AG04450 (cell line): ENCODE results near the gene NUP88. TPM values are rescaled to one million over a fixed set of nuclear protein-coding genes. Genes with fewer than 3 reads are reported as not detected.
A peak's percentile ranks its signal among the peaks of the same experiment; 100 is the strongest.

Experiments used
- CTCF ChIA-PET: fragments of 300-600, 350-600 bp; formaldehyde crosslinking; extraction: SDS; loops from one replicate; lab custom pipeline; 2022; ENCODE audit warnings: antibody characterized with exemption, inconsistent platforms; lab: Charles Lee
- POLR2A ChIA-PET: fragments of 350-600 bp; formaldehyde crosslinking; extraction: SDS; loops from one replicate; lab custom pipeline; 2021; ENCODE audit warnings: antibody characterized with exemption, inconsistent platforms; lab: Yijun Ruan, JAX
- DNase-seq: peaks from one replicate; pipeline ENCODE4 v3.0.0-alpha.2; 2011; ENCODE audit warnings: low read depth, low spot score
- H3K27ac ChIP-seq: one replicate; pipeline ENCODE4 v1.5.1; 2012; ENCODE audit warnings: low read depth, low read length, control low read depth
- H3K27me3 ChIP-seq: one replicate; pipeline ENCODE4 v1.6.0; 2012; ENCODE audit warnings: low read length; ENCODE audit not compliant: control insufficient read depth, insufficient read depth
- H3K4me3 ChIP-seq: 2 replicates; pipeline ENCODE4 v1.5.1; 2011; ENCODE audit warnings: mild to moderate bottlenecking, low read depth, low read length, control low read depth
- H3K9me3 ChIP-seq: 2 replicates; pipeline ENCODE4 v1.5.1; 2012; ENCODE audit warnings: low read length; ENCODE audit not compliant: control insufficient read depth, insufficient read depth
- polyA plus RNA-seq: library from polyadenylated mRNA; depleted of rRNA; stranded (reverse); fragments of >200 nt; gene quantifications from 2 replicates; pipeline ENCODE4 v1.2.3, GENCODE V29; 2011
- TF ChIP-seq, protein P1 (sequence below): IDR thresholded peaks from 2 replicates; pipeline ENCODE4 v1.5.1; 2011; ENCODE audit warnings: low read depth, low read length, control low read depth, inconsistent platforms

The NUP88 gene
- polyA plus RNA-seq, 1 experiment, result 74.7 TPM

DNA sequence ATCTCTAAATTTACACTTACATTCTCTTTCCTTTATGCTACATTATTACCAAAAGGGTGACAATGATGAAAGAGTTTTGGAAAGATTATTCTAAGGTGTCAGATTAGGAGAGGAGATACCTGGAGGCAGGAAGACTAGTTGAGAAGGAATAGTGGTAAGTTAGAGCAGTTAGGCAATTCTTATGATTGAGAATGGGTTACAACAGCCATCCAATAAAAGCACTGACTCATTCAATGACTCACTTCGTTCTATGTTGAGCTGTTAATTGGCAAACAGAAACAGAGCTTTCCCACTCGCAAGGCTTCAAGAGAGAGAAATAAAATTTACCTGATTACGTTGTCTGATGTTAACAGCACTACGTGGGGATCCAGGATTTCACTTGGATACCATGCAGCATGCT is 5.8 kb downstream of the NUP88 start:
- H3K27me3 ChIP-seq, result no peaks in the 10 kb centered on the region
- POLR2A ChIA-PET, result interaction anchor here (0.9 to 1.0 kb wide), 2 partner anchors 11 to 14 kb away, joined by 3 read pairs; no protein-coding TSS in a partner anchor
- no peaks in the 10 kb centered on the region for H3K9me3 ChIP-seq
- H3K27ac ChIP-seq, result peak overlapping the region; percentile 80
- CTCF ChIA-PET, result interaction anchor here (2.9 kb wide), 1 partner anchor 26 kb away, joined by 13 read pairs; the partner anchor contains the start of gene C1QBP
- TF ChIP-seq, protein P1, sequence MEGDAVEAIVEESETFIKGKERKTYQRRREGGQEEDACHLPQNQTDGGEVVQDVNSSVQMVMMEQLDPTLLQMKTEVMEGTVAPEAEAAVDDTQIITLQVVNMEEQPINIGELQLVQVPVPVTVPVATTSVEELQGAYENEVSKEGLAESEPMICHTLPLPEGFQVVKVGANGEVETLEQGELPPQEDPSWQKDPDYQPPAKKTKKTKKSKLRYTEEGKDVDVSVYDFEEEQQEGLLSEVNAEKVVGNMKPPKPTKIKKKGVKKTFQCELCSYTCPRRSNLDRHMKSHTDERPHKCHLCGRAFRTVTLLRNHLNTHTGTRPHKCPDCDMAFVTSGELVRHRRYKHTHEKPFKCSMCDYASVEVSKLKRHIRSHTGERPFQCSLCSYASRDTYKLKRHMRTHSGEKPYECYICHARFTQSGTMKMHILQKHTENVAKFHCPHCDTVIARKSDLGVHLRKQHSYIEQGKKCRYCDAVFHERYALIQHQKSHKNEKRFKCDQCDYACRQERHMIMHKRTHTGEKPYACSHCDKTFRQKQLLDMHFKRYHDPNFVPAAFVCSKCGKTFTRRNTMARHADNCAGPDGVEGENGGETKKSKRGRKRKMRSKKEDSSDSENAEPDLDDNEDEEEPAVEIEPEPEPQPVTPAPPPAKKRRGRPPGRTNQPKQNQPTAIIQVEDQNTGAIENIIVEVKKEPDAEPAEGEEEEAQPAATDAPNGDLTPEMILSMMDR, result no peak
- peak; percentile 47 for DNase-seq
- no peak overlapping the region for H3K4me3 ChIP-seq

DNA sequence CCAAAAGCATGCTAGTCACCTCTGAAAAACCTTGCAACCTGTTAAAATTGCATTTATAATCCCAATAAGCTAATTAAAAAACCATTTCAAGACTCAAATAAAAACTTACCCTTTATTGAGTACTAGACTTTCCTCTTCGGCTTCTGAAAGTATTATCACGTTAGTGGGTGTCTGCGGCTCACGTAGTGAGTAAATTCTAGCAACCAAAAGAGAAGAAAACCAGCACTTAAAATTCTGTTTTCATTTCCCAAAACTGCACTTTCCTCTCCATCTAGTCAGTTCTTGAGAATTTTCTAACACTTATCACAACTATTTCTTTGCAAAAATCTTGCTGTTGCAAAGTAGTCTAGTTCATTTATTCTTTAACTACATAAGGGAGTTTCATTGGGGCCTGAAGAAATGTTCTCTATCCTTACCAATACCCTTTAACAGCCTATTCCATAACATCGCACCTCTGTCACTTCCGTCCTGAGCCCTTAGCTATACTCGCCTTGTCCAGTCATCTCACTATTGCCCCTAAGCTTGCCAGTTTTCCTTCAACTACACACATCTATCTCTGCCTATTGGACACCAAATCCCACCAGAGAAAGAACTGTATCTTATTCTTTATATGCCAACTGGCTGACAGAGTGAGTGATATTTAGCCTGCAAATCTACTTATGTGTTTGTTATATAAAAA is 8.7 kb downstream of the NUP88 start:
- CTCF ChIA-PET, result no interaction called here
- POLR2A ChIA-PET, result no interaction called here
- H3K27me3 ChIP-seq, result no peaks in the 10 kb centered on the region
- DNase-seq, result no peak
- TF ChIP-seq, protein P1, result no peak
- H3K9me3 ChIP-seq, result no peaks in the 10 kb centered on the region
- H3K4me3 ChIP-seq, result no peak overlapping the region
- no peak overlapping the region for H3K27ac ChIP-seq

DNA sequence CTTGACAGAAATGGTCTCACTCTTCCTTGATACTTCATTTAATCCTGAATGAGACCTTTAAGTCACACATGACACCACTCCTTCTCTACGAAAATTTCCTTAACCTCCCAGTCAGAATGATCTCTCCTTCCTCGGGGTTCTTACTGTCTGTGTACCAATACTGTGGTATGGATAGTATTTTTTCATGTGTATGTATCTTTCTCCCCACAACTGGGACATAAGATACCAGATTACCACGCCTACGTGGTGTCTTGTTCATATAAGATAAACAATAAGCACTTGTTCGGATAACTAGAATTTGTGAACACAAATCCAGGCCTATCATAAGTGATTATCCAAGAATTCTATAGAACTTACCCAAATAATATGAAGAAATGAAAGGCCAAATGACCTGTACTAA is 11.3 kb downstream of the NUP88 start:
- H3K27ac ChIP-seq, result no peak overlapping the region
- ChIA-PET POLR2A (no interaction called here), CTCF (no interaction called here)
- no peak for DNase-seq
- no peak overlapping the region for H3K4me3 ChIP-seq
- no peaks in the 10 kb centered on the region for H3K9me3 ChIP-seq
- TF ChIP-seq, protein P1, result no peak
- no peaks in the 10 kb centered on the region for H3K27me3 ChIP-seq

DNA sequence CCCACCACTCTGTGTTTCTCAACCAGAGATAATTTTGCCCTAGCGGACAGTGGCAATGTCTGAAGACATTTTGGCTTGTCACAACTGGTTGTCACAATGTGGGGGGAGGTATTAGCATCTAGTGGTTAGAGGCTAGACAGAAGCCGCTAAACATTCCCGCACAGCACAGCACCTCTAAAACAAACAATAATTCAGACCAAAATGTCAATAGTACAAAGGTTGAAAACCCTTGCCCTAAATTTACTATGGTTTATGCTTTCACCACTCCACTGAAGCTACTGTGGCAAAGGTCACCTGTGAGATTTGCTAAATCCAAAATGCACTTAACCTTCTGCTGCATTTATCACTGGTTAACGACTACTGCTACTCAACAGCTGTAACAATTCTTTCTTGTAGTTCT is 14.1 kb downstream of the NUP88 start:
- TF ChIP-seq, protein P1, result no peak
- DNase-seq, result no peak
- Histone ChIP-seq H3K27me3 (no peaks in the 10 kb centered on the region), H3K4me3 (no peak overlapping the region), H3K27ac (no peak overlapping the region), H3K9me3 (no peaks in the 10 kb centered on the region)
- ChIA-PET CTCF (interaction anchor here (0.9 to 1.8 kb wide), 2 partner anchors 34 to 155 kb away, joined by 3 to 8 read pairs; partner anchors contain the start of gene C1QBP), POLR2A (no interaction called here)

DNA sequence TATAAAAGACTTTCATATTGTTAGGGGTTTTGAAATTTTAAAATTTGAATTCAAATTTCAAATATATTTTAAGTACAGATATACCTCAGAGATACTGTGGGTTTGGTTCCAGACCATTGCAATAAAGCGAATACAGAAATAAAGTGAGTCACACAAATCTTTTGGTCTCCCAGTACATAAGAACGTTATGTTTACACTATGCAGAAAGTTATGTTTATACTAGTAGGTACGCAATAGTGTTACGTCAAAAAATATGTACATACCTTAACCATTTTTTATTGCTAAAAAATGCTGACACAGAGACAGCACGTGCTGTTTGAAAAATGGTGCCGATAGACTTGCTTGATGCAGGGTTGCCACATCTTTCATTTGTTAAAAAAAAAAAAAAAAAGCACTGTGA is 19.7 kb downstream of the NUP88 start:
- ChIA-PET CTCF (no interaction called here), POLR2A (no interaction called here)
- H3K4me3 ChIP-seq, result no peak overlapping the region
- no peaks in the 10 kb centered on the region for H3K27me3 ChIP-seq
- H3K9me3 ChIP-seq, result peaks cover 5% of the 10 kb centered on the region; the same call in 1 of the 2 replicates
- H3K27ac ChIP-seq, result no peak overlapping the region
- TF ChIP-seq, protein P1, result no peak
- DNase-seq, result no peak
